B cell (primary cell): ENCODE results near the gene TTLL11. TPM values are rescaled to one million over a fixed set of nuclear protein-coding genes. Genes with fewer than 3 reads are reported as not detected.

Experiments used
- ATAC-seq: fragments of 200-7000 bp; cut with Tn5 transposase; one replicate; pipeline ENCODE4 v1.10.0; 2021; ENCODE audit warnings: low read depth, mild to moderate bottlenecking, moderate number of reproducible peaks, moderate library complexity
- CTCF ChIA-PET: fragments of 350-600 bp; sonication (Branson Sonifier 250); formaldehyde crosslinking; loops from one replicate; lab custom pipeline; 2021; ENCODE audit warnings: antibody characterized with exemption, inconsistent platforms; lab: Charles Lee
- POLR2A ChIA-PET: fragments of 350-600 bp; sonication (Branson Sonifier 250); formaldehyde crosslinking; loops from one replicate; lab custom pipeline; 2021; ENCODE audit warnings: antibody characterized with exemption; lab: Charles Lee
- DNase-seq: peaks from one replicate; pipeline ENCODE4 v3.0.0; 2013
- H2AFZ ChIP-seq: 2 replicates; pipeline ENCODE4 v1.6.1; 2012; ENCODE audit warnings: mild to moderate bottlenecking, low read depth, low read length; ENCODE audit not compliant: insufficient read depth, poor library complexity, severe bottlenecking
- H3K27ac ChIP-seq, 2 donors: 1 replicate in 1 of 2; 2 replicates in 1 of 2; pipeline ENCODE4 v1.5.1; 2012 to 2013; ENCODE audit warnings: low read length in 2 of 2, mild to moderate bottlenecking in 2 of 2, moderate library complexity in 1 of 2
- H3K27me3 ChIP-seq, 4 experiments: fragments of 200-600 bp in 1 of 4; sonication (generic) in 1 of 4; replicated peaks in 1 of 4; 1 replicate in 2 of 4; 2 replicates in 2 of 4; pipeline versions ENCODE4 v1.6.1 to v1.7.0; 2013 to 2016; ENCODE audit warnings: low read length in 3 of 4, mild to moderate bottlenecking in 2 of 4, mixed read lengths in 1 of 4, moderate library complexity in 1 of 4; ENCODE audit not compliant: insufficient read depth in 4 of 4, control insufficient read depth in 3 of 4; ENCODE audit errors: control extremely low read depth in 1 of 4
- H3K36me3 ChIP-seq, 2 experiments: replicated peaks in 1 of 2; 1 replicate in 1 of 2; 2 replicates in 1 of 2; pipeline versions ENCODE4 v1.6.1 to v1.7.1; 2013; ENCODE audit warnings: low read length in 1 of 2; ENCODE audit not compliant: insufficient read depth in 2 of 2, control insufficient read depth in 1 of 2; ENCODE audit errors: control extremely low read depth in 1 of 2, extremely low read depth in 1 of 2
- H3K4me1 ChIP-seq, 2 donors: fragments of 200-600 bp in 1 of 2; sonication (generic) in 1 of 2; 1 replicate in 1 of 2; 2 replicates in 1 of 2; pipeline versions ENCODE4 v1.5.1 to v1.6.1; 2013 to 2017; ENCODE audit warnings: low read length in 2 of 2; ENCODE audit not compliant: control insufficient read depth in 2 of 2, insufficient read depth in 2 of 2
- H3K4me2 ChIP-seq: replicated peaks from 2 replicates; pipeline ENCODE3; 2012; ENCODE audit warnings: mild to moderate bottlenecking, low read depth, low read length; ENCODE audit not compliant: poor library complexity, severe bottlenecking
- H3K4me3 ChIP-seq, 5 experiments: fragments of 200-600 bp in 1 of 5; sonication (generic) in 1 of 5; 1 replicate in 3 of 5; 2 replicates in 2 of 5; pipeline versions ENCODE4 v1.5.1 to v1.7.0; 2011 to 2016; ENCODE audit warnings: low read length in 4 of 5, mild to moderate bottlenecking in 4 of 5, low read depth in 2 of 5, control low read depth in 1 of 5, moderate library complexity in 1 of 5; ENCODE audit not compliant: insufficient read depth in 1 of 5; ENCODE audit errors: control extremely low read depth in 1 of 5, extremely low read depth in 1 of 5
- H3K79me2 ChIP-seq: fragments of 200-600 bp; sonication (generic); one replicate; pipeline ENCODE4 v1.6.0; 2016; ENCODE audit warnings: low read length; ENCODE audit not compliant: control insufficient read depth, insufficient read depth
- H3K9ac ChIP-seq: fragments of 200-600 bp; sonication (generic); 2 replicates; pipeline ENCODE4 v1.6.1; 2017; ENCODE audit warnings: mild to moderate bottlenecking, low read length, moderate library complexity
- H3K9me3 ChIP-seq, 3 donors: one replicate each; pipeline versions ENCODE4 v1.6.1 to v1.7.1; 2013; ENCODE audit warnings: low read length in 2 of 3; ENCODE audit not compliant: control insufficient read depth in 2 of 3, insufficient read depth in 1 of 3; ENCODE audit errors: control extremely low read depth in 1 of 3
- H4K20me1 ChIP-seq: 2 replicates; pipeline ENCODE4 v1.6.0; 2012; ENCODE audit warnings: mild to moderate bottlenecking, low read length; ENCODE audit not compliant: insufficient read depth, control insufficient read depth, poor library complexity, severe bottlenecking
- H3K27ac Mint-ChIP-seq: one replicate; pipeline ENCODE4 v1.8.0; 2021; ENCODE audit warnings: mixed read lengths
- H3K27me3 Mint-ChIP-seq: one replicate; pipeline ENCODE4 v1.8.0; 2021; ENCODE audit warnings: mixed read lengths
- H3K4me1 Mint-ChIP-seq: one replicate; pipeline ENCODE4 v1.8.0; 2021; ENCODE audit warnings: mixed read lengths
- H3K4me3 Mint-ChIP-seq: one replicate; pipeline ENCODE4 v1.8.0; 2021; ENCODE audit warnings: mixed read lengths
- H3K9me3 Mint-ChIP-seq: one replicate; pipeline ENCODE4 v1.8.0; 2022; ENCODE audit warnings: mixed read lengths; ENCODE audit not compliant: insufficient read depth
- EZH2 ChIP-seq: IDR thresholded peaks from 2 replicates; pipeline ENCODE4 v1.6.1; 2012; ENCODE audit warnings: borderline replicate concordance, low read depth, mild to moderate bottlenecking, moderate library complexity, low read length; ENCODE audit not compliant: insufficient read depth, poor library complexity, severe bottlenecking
- WGBS: methylation state at CpG from one replicate; pipeline ENCODE4 v1.1.5; 2013; ENCODE audit warnings: missing lambda C conversion rate; ENCODE audit not compliant: insufficient coverage; 5-methylcytosine and 5-hydroxymethylcytosine counted together
- intact Hi-C: fragments of 100-400 bp; cut with micrococcal nuclease; formaldehyde crosslinking; loops from one replicate; pipeline ENCODE4 v1.10.0; 2022
- polyA plus RNA-seq: library from polyadenylated mRNA; depleted of rRNA; stranded (reverse); fragments of >200 nt; gene quantifications from 2 replicates; pipeline ENCODE4 v1.2.3, GENCODE V29; 2012
- total RNA-seq, 2 donors: library from RNA; stranded (reverse); fragments of 120-200 nt in 1 of 2; gene quantifications; 1 replicate in 1 of 2; 2 replicates in 1 of 2; pipeline versions ENCODE4 v1.2.3 to v1.2.4, GENCODE V29; 2013 to 2022
- TF ChIP-seq, protein P1 (sequence below): fragments of 200-600 bp; IDR thresholded peaks from one replicate; pipeline ENCODE4 v1.8.0; 2022; ENCODE audit warnings: antibody characterized with exemption, mild to moderate bottlenecking

Gene TTLL11
- total and polyA plus RNA-seq, 2 donors (not counting 1 experiment from before 2014, with no cell fraction given): 3.6 to 3.8 TPM

DNA sequence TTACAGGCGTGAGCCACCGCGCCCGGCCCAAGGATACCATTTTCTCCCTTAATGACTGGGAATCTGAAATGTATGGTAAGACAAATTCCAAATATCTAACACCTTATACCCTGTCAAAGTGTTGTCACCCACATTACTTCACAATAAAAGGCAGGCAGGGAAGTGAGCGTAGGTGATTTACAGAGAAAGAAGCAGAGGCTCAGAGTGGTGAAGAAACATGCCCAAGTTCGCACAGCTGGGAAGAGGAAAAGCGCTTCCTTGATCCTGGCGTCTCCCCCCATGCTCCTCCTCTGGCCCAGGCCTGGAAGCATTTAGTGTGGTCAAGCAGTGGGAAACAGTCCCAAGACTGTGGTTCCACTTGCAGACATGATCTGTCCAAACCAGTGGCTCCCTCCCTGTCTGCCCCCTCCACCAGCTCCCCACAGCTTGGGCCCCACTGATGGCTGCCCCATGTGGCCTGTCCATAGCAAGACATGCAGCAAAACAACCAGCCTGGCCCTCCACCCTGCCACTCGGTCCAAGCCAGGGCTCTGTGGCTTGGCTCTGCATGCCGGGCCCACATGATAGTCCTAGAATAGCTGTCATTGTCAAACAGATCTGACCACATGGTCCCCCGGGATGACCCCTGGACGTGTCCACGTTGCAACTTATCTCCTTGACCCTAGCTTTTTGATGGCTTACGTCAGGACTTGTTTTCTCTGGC lies 107.2 kb downstream of the TTLL11 start:
- Mint-ChIP-seq H3K9me3 (peaks cover 6% of the 10 kb centered on the region), H3K27me3 (no peaks in the 10 kb centered on the region), H3K4me1 (peaks cover 7% of the 10 kb centered on the region), H3K27ac (no peak overlapping the region), H3K4me3 (no peak overlapping the region)
- ChIA-PET CTCF (interaction anchor here (0.9 kb wide), 1 partner anchor 32 kb away, joined by 7 read pairs; no protein-coding TSS in a partner anchor), POLR2A (interaction anchor here (0.6 kb wide), 1 partner anchor 45 kb away, joined by 5 read pairs; no protein-coding TSS in a partner anchor)
- H3K36me3 ChIP-seq: no peaks in the 10 kb centered on the region
- no peaks in the 10 kb centered on the region for H3K27me3 ChIP-seq
- intact Hi-C loops: no loop called here
- no peak overlapping the region for H3K27ac ChIP-seq
- no peak overlapping the region for H3K4me3 ChIP-seq
- 95% methylated on average over 8 of the region's 14 CpGs for WGBS
- H3K79me2 ChIP-seq: no peaks in the 10 kb centered on the region
- no peaks in the 10 kb centered on the region for H4K20me1 ChIP-seq
- no peak for DNase-seq
- no peaks in the 10 kb centered on the region for H3K4me1 ChIP-seq
- H3K9ac ChIP-seq: no peak overlapping the region
- no peak overlapping the region for H2AFZ ChIP-seq
- H3K9me3 ChIP-seq: peaks cover 4 to 7% (median 5%) of the 10 kb centered on the region in 3 donors
- no peak overlapping the region for H3K4me2 ChIP-seq
- no peak for ATAC-seq
- TF ChIP-seq, protein P1, sequence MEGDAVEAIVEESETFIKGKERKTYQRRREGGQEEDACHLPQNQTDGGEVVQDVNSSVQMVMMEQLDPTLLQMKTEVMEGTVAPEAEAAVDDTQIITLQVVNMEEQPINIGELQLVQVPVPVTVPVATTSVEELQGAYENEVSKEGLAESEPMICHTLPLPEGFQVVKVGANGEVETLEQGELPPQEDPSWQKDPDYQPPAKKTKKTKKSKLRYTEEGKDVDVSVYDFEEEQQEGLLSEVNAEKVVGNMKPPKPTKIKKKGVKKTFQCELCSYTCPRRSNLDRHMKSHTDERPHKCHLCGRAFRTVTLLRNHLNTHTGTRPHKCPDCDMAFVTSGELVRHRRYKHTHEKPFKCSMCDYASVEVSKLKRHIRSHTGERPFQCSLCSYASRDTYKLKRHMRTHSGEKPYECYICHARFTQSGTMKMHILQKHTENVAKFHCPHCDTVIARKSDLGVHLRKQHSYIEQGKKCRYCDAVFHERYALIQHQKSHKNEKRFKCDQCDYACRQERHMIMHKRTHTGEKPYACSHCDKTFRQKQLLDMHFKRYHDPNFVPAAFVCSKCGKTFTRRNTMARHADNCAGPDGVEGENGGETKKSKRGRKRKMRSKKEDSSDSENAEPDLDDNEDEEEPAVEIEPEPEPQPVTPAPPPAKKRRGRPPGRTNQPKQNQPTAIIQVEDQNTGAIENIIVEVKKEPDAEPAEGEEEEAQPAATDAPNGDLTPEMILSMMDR: no peak
- TF ChIP-seq EZH2: no peak

DNA sequence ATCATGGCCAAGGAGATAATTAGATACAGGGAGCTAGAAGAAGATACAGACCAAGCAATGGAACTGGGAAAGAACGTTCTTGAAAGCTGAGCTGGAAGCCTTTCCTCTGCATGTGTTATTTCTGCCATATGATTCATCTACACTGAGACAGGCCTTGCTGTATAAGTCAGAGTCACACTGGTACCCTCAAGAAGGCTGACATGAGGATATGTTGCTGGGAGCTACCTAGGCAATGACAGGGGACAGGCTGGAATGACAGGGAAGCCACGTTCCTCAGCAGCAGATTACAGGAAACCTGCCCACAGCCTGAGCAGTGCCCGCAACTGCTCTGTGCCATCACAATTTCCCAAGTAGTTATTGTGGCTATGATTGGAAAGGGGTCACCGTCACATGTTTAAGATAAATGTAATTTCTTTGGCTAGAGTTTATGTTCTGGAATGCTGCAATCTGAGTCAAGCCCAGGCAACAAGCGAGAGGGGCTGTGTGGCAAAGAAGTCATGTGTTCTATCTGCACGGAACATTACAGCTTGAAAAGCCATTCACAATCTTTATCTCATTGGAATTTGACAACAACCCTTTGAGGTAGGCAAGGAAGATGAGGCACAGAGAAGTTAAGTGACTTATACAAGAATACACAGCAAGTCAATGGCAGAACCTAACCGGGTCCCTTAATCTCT lies 108.2 kb downstream of the TTLL11 start:
- Mint-ChIP-seq H3K9me3 (peaks cover 8% of the 10 kb centered on the region), H3K4me1 (peaks cover 3% of the 10 kb centered on the region), H3K27ac (peak overlapping the region; percentile 4), H3K4me3 (no peak overlapping the region), H3K27me3 (no peaks in the 10 kb centered on the region)
- POLR2A ChIA-PET: interaction anchor here (0.7 kb wide), 1 partner anchor 108 kb away, joined by 3 read pairs; no protein-coding TSS in a partner anchor
- Histone ChIP-seq H3K27me3 (no peaks in the 10 kb centered on the region), H3K9me3 (peaks cover 4 to 7% (median 5%) of the 10 kb centered on the region in 3 donors), H3K4me1 (no peaks in the 10 kb centered on the region), H4K20me1 (no peaks in the 10 kb centered on the region), H3K9ac (no peak overlapping the region), H2AFZ (no peak overlapping the region), H3K4me2 (no peak overlapping the region), H3K79me2 (no peaks in the 10 kb centered on the region), H3K4me3 (no peak overlapping the region), H3K27ac (no peak overlapping the region), H3K36me3 (no peaks in the 10 kb centered on the region)
- WGBS: 74% methylated on average over 4 of the region's 7 CpGs
- DNase-seq (no peak), ATAC-seq (no peak)
- CTCF ChIA-PET: interaction anchor here (1.7 kb wide), 1 partner anchor 298 kb away, joined by 4 read pairs; no protein-coding TSS in a partner anchor
- TF ChIP-seq EZH2: no peak
- TF ChIP-seq, protein P1: no peak
- intact Hi-C loops: no loop called here
